ENCODE measurements around the gene PRLR.

DNA sequence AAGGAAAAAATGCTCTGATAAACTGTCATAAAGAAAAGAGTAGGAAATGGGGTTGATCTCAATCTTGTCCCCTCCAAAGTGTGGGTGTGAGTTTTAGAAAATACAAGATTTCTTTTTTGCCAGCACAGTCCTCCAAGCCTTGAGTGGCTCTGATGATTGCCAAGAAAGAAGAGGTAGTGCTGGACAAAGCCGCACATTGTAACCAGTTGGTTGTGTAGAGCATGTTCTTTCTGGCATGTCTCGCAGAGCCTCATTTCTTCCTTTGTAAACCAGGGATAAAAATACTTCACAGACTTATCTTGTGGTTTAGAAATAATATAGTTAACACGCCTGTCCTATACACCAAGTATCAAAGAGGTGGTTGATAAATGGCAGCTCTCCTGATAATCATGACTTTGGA lies 30.4 kb downstream of the PRLR start:
- TF ChIP-seq EZH2 (IDR thresholded peaks at IDR 0.05) (no peak), POLR2AphosphoS5 (IDR thresholded peaks at IDR 0.05; ENCODE audit: borderline replicate concordance, low read depth, low read length) (no peak), FOXP2 (optimal IDR thresholded peaks at IDR 0.05; ENCODE audit: control extremely low read depth, extremely low read length, insufficient read depth) (no peak)

Measured in SK-N-MC (cell line).